Lung (tissue), 12 donors: ENCODE results near the gene NETO1. TPM values are rescaled to one million over a fixed set of nuclear protein-coding genes. Genes with fewer than 3 reads are reported as not detected.
A peak's percentile ranks its signal among the peaks of the same experiment; 100 is the strongest.

ENCODE experiments used
- ATAC-seq: fragments of 200-7000 bp; cut with Tn5 transposase; one replicate; pipeline ENCODE4 v1.9.1; 2020; ENCODE audit warnings: moderate number of reproducible peaks; ENCODE audit not compliant: insufficient read depth, low FRiP score
- DNase-seq, 3 donors: peaks; one replicate each; pipeline ENCODE4 v3.0.0-alpha.2; 2013 to 2017
- H3K27ac ChIP-seq, 2 donors: one replicate each; pipeline ENCODE4 v1.5.1; 2013; ENCODE audit warnings: mild to moderate bottlenecking in 2 of 2, moderate library complexity in 2 of 2, control low read depth in 1 of 2, inconsistent platforms in 1 of 2, low read depth in 1 of 2, low read length in 1 of 2
- H3K27me3 ChIP-seq, 3 donors: one replicate each; pipeline ENCODE4 v1.5.1; 2013; ENCODE audit warnings: low read length in 2 of 3; ENCODE audit not compliant: control insufficient read depth in 3 of 3, insufficient read depth in 3 of 3
- H3K36me3 ChIP-seq, 4 donors: one replicate each; pipeline ENCODE4 v1.5.1; 2013; ENCODE audit warnings: low read length in 4 of 4, mild to moderate bottlenecking in 1 of 4, moderate library complexity in 1 of 4; ENCODE audit not compliant: control insufficient read depth in 4 of 4, insufficient read depth in 4 of 4
- H3K4me1 ChIP-seq, 5 donors: one replicate each; pipeline ENCODE4 v1.5.1; 2013; ENCODE audit warnings: low read length in 5 of 5, mild to moderate bottlenecking in 2 of 5, moderate library complexity in 1 of 5; ENCODE audit not compliant: control insufficient read depth in 5 of 5, insufficient read depth in 5 of 5
- H3K4me3 ChIP-seq: one replicate; pipeline ENCODE4 v1.5.1; 2013; ENCODE audit warnings: mild to moderate bottlenecking, control low read depth, moderate library complexity
- H3K9ac ChIP-seq, 2 donors: one replicate each; pipeline ENCODE4 v1.5.1; 2013; ENCODE audit warnings: low read length in 2 of 2, control low read depth in 1 of 2; ENCODE audit not compliant: insufficient read depth in 1 of 2
- H3K9me3 ChIP-seq, 4 donors: one replicate each; pipeline ENCODE4 v1.5.1; 2013; ENCODE audit warnings: low read length in 3 of 4, mild to moderate bottlenecking in 1 of 4, moderate library complexity in 1 of 4; ENCODE audit not compliant: control insufficient read depth in 4 of 4, insufficient read depth in 3 of 4
- WGBS, 2 donors: extraction: QIAGEN DNeasy Blood & Tissue Kit; methylation state at CpG; one replicate each; pipeline ENCODE4 v1.1.7; 2013; 5-methylcytosine and 5-hydroxymethylcytosine counted together
- polyA plus RNA-seq, 2 donors: library from polyadenylated mRNA; stranded (reverse); fragments of 200-250 nt; gene quantifications; one replicate each; pipeline ENCODE4 v1.2.1, GENCODE V29; 2013
- total RNA-seq, 2 donors: library from RNA; depleted of rRNA in 1 of 2; stranded (reverse); fragments of >200 nt in 1 of 2; gene quantifications; one replicate each; pipeline ENCODE4 v1.2.1, GENCODE V29; 2014 to 2021
- TF ChIP-seq, protein P1 (sequence below): IDR thresholded peaks from 2 replicates; pipeline ENCODE4 v1.5.1; 2012; ENCODE audit warnings: mild to moderate bottlenecking; ENCODE audit errors: control extremely low read depth, extremely low read depth
- donor health status: control.
- donor health status: control.
- donor health status: Bipolar disorder and iron deficiency.
- donor health status: healthy.
- donor health status: DM: yes; HTN: yes; CAD: no.

Gene NETO1
- total and polyA plus RNA-seq, 4 donors, result 0.05 TPM; not detected in 3

DNA sequence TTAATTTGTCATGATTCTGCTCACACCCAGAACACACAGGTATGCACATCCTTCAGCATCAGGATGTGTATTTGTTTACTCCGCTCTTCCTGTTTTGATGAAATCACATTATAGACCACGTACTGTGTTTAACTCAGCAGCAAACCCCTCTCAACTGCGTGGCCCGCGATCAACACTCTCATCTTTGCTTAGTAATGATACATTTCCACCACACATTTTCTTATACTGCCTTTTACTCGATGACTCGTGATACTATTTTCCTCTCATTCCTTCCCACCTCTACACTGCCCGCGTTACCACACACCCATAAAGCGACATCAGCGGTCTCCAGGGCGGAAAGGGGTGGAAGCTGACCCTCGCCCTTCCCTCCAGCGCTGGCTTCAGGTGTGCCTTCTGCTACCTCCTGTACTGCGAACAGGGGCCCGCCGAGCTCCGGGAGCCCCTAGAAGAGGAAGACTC is 1.3 kb downstream of the NETO1 start:
- WGBS, 2 donors, result 6 to 8% methylated on average over 18 of the region's 18 CpGs
- H3K27ac ChIP-seq, result no peak overlapping the region
- TF ChIP-seq, protein P1, sequence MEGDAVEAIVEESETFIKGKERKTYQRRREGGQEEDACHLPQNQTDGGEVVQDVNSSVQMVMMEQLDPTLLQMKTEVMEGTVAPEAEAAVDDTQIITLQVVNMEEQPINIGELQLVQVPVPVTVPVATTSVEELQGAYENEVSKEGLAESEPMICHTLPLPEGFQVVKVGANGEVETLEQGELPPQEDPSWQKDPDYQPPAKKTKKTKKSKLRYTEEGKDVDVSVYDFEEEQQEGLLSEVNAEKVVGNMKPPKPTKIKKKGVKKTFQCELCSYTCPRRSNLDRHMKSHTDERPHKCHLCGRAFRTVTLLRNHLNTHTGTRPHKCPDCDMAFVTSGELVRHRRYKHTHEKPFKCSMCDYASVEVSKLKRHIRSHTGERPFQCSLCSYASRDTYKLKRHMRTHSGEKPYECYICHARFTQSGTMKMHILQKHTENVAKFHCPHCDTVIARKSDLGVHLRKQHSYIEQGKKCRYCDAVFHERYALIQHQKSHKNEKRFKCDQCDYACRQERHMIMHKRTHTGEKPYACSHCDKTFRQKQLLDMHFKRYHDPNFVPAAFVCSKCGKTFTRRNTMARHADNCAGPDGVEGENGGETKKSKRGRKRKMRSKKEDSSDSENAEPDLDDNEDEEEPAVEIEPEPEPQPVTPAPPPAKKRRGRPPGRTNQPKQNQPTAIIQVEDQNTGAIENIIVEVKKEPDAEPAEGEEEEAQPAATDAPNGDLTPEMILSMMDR, result no peak
- DNase-seq (no peak), ATAC-seq (no peak)
- H3K4me1 ChIP-seq, result peaks cover 0 to 19% (median 0%) of the 10 kb centered on the region in 5 donors
- H3K36me3 ChIP-seq, result no peaks in the 10 kb centered on the region
- no peak overlapping the region for H3K9ac ChIP-seq
- H3K27me3 ChIP-seq, result peaks cover 23 to 65% (median 37%) of the 10 kb centered on the region in 3 donors
- H3K4me3 ChIP-seq, result no peak overlapping the region
- H3K9me3 ChIP-seq, result peaks cover 0 to 13% (median 0%) of the 10 kb centered on the region in 4 donors

DNA sequence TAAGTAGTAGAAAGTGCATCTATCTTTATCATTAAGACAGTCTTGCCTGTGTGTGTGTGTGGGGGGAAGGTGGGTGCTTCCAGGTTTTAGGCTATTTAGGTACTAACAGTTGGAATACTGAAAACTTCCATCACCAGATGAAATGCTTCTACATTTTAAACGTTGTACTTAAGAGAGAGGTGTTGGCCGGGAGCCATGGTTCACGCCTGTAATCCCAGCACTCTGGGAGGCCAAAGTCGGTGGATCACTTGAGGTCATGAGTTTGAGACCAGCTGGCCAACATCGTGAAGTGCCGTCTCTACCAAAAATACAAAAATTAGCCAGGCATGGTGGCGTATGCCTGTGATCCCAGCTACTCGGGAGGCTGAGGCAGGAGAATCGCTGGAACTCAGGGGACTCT is 4.0 kb downstream of the NETO1 start:
- Histone ChIP-seq H3K27ac (no peak overlapping the region), H3K4me3 (no peak overlapping the region), H3K9ac (no peak overlapping the region), H3K9me3 (peaks cover 0 to 11% (median 0%) of the 10 kb centered on the region in 4 donors), H3K36me3 (no peaks in the 10 kb centered on the region), H3K4me1 (peaks cover 0 to 13% (median 0%) of the 10 kb centered on the region in 5 donors), H3K27me3 (peaks cover 17 to 40% (median 17%) of the 10 kb centered on the region in 3 donors)
- DNase-seq (no peak), ATAC-seq (no peak)
- TF ChIP-seq, protein P1, result no peak
- 81 to 87% methylated on average over 9 of the region's 9 CpGs for WGBS, 2 donors

DNA sequence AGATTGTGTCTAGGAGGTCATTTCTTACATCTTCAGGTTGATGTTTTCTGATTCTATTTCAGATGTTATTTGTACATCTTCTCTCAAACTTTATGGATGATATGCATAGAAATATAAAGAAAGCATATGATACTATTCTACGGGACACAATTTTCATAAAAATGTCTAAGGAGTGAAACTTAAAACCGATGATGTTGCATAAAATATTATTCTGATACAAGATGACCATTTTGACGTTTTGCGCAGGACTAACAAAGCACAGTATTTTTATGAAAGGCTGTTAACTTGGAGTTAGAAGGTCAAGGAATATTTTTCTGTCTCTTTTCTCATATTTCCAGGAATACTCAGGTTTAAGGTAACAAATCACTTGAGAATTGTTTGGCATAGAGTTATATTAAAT is 8.7 kb downstream of the NETO1 start:
- TF ChIP-seq, protein P1, result no peak
- no peaks in the 10 kb centered on the region for H3K9me3 ChIP-seq
- DNase-seq, result no peak
- WGBS, 2 donors, result 84 to 90% methylated on average over 4 of the region's 4 CpGs
- no peak overlapping the region for H3K4me3 ChIP-seq
- H3K9ac ChIP-seq, result no peak overlapping the region
- peaks cover 0 to 1% (median 0%) of the 10 kb centered on the region in 3 donors for H3K27me3 ChIP-seq
- no peaks in the 10 kb centered on the region for H3K36me3 ChIP-seq
- no peaks in the 10 kb centered on the region for H3K4me1 ChIP-seq
- H3K27ac ChIP-seq, result no peak overlapping the region
- no peak for ATAC-seq

DNA sequence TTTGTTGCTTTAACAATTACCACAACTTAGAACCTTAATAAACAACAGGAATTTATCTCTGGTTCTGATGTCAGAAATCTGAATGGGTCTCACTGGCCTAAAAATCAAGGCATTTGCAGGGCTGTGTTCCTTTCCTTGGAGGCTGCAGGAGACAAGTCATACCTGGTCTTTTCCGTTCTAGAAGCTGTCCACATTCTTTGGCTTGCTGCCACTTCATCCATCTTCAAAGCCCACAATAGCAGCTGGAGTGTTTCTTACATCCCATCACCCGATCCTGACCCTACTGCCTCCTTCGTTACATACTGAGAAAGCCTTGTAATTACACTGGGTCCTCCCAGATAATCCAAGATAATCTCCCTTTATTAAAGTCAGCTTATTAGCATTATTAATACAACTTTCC is 18.1 kb downstream of the NETO1 start:
- Histone ChIP-seq H3K27ac (no peak overlapping the region), H3K9me3 (peaks cover 0 to 1% (median 0%) of the 10 kb centered on the region in 4 donors), H3K4me1 (no peaks in the 10 kb centered on the region), H3K9ac (no peak overlapping the region), H3K36me3 (no peaks in the 10 kb centered on the region), H3K27me3 (no peaks in the 10 kb centered on the region), H3K4me3 (no peak overlapping the region)
- DNase-seq (peak in 1 of 3 donors; percentile 18), ATAC-seq (no peak)
- WGBS, 2 donors, result 59 to 69% methylated on average over 3 of the region's 3 CpGs
- TF ChIP-seq, protein P1, result no peak
